HG02642 (cell line): ENCODE measurements around the gene SIRT7.

ENCODE experiments used
- ATAC-seq: cut with Tn5 transposase; IDR thresholded peaks from one replicate; pipeline ENCODE4 v1.9.1; 2021; ENCODE audit warnings: mild to moderate bottlenecking; ENCODE audit not compliant: unreplicated experiment, poor library complexity

SIRT7 gene

DNA sequence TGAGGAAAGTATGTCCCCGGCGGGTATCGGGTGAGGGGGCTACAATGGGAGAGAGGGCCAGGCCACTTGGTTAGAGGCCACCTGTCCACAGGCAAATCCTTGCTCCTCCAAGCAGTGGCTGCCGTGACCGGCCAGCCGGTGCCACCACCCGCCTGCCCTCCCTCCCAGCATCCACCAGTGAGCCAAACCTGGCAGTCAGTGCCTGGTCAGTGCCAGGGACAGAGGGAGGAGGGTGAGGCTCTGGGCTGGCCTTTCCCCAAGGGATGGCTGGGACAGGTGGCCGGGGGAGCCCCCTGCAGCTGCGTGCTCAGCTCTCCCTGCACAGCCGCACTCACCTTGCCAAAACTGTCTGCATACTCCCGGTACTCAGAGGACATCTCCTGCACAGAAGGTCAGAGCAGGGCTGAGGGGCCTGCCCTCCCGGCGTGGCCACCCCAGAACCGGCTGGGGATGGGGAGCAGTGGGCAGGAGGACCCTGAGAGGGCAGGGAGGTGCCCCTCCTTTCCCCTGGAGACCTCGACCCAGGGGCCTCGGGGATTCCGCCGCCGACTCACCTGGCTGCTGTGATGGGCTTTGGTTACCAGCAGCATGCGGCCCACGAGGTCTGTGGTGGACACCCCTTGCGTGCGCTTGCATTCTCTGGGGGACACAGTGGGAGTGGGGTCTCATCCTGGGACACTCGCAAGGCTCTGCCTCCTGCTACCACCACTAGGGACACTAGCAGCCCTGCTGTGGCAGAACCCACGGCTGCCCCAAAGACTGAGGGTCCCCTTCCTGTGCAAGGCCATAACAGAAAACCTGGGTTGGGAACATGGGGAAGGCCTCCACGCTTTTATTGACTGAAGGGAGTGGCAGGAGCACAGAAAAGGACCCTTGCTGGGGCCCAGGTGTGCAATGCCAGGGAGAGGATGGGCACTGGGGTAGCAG lies 10.5 kb downstream of the SIRT7 start:
- ATAC-seq, result no peak

DNA sequence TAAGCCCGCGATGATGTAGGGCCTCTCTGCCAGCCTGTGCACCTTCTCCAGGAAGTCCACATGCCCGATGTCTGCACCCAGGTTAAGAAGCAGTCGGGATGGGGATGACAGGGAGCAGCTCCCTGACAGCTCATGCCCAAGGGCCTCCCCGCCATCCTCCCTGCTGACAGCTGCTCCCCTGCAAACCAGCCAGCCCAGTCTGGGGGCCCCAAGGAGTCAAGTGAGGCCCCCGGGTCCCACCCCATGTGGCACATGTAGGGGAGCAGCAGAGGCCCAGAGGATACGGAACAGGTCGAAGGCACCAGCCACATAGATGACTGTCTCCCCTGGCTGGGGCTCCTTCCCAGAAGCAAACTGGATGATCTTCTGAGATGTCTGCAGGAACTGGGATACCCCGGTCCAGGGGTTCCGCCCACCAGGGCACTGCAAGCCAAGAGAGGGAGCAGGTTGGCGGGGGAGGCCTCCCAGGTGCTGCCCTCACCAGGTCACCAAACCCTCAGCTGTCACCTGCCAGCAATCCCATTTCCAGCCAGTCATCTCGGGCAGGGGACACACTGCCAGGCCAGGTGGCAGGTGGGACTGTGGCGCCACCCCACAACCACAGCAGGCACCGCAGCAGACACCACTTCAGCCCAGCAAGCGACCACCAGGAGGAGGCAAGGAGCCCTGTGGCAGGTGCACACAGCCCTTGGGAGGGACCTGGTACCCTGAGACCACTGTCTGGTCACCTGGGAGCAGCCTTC lies 11.3 kb downstream of the SIRT7 start:
- no peak for ATAC-seq

DNA sequence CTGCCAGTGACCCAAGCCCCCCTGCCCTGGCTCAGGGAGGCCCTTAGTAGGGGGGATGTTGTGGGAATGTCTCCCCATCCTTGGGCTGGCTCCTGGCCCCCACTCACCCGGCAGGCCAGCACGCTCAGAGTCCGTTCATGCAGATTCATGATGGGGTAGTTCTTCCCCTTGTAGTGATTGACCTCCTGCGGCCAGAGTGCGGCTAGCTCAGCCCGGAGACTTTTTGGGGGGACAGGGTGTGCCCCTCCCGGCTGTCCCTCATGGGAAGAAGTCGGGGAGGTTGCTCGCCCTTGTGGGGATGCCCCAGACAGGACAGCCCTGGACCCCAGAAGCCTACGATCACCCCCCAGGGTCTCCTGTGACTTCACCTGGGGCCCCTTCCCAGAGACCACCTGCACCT lies 12.0 kb downstream of the SIRT7 start:
- ATAC-seq, result no peak

DNA sequence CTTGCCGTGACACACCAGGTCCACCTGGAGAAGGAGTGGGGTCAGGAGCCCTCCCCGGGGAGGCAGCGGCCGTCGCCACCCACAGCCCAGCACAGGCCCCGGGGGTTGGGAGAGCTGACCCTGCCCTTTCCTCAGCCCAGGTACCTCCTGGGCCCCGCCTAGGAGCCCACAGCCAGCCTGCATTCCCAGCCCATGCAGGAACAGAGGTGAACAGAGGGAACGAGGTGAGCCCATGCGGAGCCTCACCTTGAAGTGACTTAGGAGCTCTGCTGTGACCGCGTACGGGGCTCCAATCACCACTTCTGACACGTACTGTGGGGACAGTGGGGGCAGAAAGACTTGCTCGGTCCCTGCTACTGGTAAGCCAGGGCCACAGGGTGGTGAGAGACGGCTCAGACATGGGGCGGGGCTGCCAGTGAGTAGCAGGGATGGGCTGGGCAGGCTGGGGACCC lies 12.5 kb downstream of the SIRT7 start:
- ATAC-seq, result no peak

DNA sequence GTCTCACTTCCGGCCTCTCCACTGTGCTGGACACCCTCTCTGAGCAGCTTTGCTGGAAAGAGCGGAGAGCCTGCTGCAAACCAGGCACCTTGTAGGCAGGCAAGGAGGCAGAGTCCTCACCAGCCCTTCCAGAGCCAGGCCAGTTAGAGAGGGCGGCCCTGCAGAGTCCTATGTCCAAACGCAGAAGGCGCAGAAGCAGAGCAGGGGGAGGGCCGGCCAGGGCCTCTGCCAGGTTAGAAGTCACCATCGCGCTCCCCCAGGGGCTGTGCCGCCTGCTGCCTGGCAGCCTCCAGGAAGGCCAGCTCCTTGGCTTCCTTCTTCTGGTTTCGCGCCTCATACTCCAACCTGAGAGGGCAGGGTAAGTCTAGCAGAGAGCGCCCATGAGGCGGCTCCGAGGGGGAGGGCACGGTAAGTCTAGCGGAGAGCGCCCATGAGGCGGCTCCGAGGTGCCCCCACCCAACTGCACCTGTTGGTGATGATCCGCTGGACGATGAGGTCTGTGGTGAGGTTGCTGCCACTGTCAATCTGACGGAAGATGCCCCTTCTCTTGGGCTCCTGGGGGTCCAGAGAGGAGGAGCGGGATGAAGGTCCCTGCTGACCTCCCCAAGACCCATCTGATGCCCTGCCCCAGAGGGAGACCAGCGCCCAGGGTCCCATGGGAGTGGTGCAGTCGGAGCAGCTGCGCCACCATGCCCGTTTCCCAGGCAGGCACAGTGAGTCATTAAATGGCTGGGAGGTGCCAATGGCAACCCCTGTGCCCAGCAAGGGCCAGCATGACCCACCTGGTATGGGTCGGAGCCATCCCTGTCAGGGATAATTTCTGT lies 13.2 kb downstream of the SIRT7 start:
- ATAC-seq, result no peak

- ATAC-seq, result no peak
These were observed 13.9 kb downstream of the SIRT7 start for GRCh38 chr17:81903896-81904599.

- ATAC-seq, result no peak
These were observed 14.6 kb downstream of the SIRT7 start for GRCh38 chr17:81903415-81903831.

GRCh38 chr17:81902653-81903414 lies 15.1 kb downstream of the SIRT7 start:
- ATAC-seq, result no peak

DNA sequence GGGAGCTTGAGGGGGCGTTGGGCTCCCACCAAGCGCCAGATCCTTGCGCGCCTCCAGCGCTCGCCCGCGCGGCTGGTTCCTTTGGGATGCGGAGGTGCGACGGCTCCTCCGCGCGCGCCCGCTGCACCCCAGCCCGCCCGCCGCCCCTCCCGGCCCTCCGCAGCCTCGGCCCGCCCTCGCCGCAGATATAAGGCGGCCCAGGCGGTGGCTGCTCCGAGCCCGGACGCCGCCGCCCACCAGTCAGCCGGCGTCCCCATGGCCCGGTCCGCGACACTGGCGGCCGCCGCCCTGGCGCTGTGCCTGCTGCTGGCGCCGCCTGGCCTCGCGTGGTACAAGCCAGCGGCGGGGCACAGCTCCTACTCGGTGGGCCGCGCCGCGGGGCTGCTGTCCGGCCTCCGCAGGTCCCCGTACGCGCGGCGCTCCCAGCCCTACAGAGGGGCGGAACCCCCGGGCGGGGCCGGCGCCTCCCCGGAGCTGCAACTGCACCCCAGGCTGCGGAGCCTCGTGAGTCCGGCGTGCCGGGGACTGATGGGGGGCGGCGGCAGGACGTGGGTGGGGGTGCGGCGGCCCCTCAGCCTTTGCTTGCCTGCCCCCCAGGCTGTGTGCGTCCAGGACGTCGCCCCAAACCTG lies 15.8 kb downstream of the SIRT7 start, which contains the start of gene NPB:
TSS of gene NPB (plus strand) at position 216 of the 630 bp plus-strand sequence. CDS start at position 256, 40 bp downstream.
- no peak for ATAC-seq

DNA sequence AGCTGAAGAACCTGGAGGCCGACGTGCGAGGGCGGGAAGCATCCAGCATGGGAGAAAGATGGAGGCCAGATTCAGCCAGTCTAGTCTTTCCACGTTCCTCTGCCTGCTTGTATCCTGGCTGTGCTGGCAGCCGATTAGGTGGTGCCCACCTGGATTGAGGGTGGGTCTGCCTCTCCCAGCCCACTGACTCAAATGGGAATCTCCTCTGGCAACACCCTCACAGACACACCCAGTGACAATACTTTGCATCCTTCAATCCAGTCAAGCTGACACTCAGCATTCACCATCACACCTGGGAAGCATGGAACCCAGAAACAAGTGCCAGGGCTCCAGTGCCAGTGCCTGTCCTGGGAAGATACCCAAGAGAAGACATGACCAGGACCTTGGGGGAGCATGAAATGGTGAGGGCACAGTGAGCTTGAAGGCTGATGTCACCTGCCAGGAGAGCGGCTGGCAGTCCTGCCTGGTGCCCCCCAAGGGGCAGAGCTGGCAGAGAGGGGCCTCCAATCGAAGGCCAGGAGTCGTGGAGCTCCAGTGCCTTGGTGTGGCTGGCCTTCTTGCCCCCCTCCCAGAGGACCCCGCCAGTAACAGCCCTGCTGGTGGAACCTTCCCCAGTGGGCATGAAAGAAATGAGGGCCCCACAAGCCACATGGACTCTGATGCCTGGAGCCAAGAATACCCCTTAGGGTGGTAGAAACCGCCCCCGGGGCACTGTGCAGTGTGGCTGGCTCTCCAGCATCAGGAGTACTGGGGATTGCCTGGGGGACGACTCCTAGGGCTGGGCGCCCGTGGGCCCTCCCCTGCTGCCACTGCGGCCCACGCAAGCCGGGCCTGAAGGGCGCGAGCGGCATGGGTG lies 16.6 kb downstream of the SIRT7 start:
- no peak for ATAC-seq

- no peak for ATAC-seq
These were observed 17.7 kb downstream of the SIRT7 start for GRCh38 chr17:81900181-81900820.

- ATAC-seq, result no peak
These were observed 18.3 kb downstream of the SIRT7 start for GRCh38 chr17:81899514-81900166.

DNA sequence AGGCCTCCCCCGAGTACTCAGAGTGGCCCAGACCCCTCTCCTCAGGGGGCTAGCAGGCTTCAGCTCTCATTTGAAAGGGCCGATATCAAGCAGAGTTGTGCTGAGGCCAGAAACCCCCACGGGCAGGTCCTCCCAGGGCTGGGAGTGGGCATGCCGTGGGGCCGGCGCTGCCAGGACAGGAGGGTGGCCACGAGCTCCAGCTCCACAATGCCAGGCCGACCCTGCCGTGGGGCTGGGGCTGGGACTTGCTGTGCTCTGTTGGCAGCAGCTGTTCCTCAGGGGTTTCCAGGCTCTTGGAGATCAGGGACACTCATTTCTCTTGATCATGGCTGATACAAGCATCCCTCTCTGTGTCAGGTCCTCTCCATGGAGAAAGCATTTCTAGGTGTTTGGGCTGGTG lies 19.1 kb downstream of the SIRT7 start:
- ATAC-seq, result no peak

DNA sequence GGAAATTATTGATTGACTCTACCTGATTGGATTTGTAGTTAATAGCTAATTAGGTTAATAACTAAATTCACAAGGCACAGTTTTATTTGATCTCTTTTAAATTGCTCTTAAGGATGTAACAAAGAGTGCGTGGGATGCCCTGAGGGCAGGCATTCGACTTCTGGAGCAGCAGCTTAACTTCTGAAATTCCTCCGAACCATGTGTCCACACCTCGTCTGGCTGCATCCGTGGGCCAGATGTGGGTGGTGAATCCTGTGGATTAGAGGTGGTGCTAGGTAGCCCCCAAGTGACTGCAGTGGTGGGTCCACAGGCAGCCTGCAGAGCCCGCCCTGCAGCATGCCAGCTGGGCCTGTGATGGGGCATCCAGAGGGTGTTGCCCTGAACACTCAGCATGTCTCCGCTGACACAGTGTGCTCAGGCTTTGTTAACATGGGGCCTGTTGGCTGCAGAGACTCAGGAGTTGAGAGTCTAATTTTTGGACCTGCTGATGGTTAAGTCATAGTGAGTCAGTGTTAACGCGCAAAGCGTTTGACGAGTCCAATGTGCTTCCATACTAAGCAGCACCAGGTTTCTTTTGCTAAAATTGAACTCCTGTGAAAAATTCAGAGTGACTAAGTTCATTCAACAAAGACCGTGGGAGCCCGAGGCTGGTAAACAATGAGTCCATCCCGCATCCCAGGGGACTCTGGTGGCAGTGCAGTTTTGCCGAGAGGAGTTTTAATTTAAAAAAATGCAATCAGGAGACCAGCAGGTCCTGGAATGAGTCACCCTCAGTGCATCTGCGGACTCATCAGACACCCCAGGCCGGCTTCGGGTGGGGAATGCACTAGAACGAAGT lies 19.7 kb downstream of the SIRT7 start:
- no peak for ATAC-seq

GRCh38 chr17:81895400-81895799 lies 22.6 kb downstream of the SIRT7 start:
- ATAC-seq, result no peak

- no peak for ATAC-seq
These were observed 26.7 kb downstream of the SIRT7 start for GRCh38 chr17:81891303-81891552.
